ENCODE data around the gene LDLRAD1.
"Not testable (repeated sequence)": the region's sequence is repeated elsewhere in the genome, so short reads cannot be mapped to it uniquely, and the experiment has no call there.

LDLRAD1 gene

GRCh38 chr1:54016343-54017282 lies 1.4 kb downstream of the LDLRAD1 start:
- no peak for DNase-seq

GRCh38 chr1:54014009-54014629 lies 3.9 kb downstream of the LDLRAD1 start:
- no peak for DNase-seq

- no peak for DNase-seq
Observed at GRCh38 chr1:54013393-54014008, 4.5 kb downstream of the LDLRAD1 start.

- DNase-seq = no peak
Observed at GRCh38 chr1:54012863-54013262, 5.1 kb downstream of the LDLRAD1 start.

- no peak for DNase-seq
Observed at GRCh38 chr1:54012008-54012325, 6.0 kb downstream of the LDLRAD1 start.

- no peak for DNase-seq
Observed at GRCh38 chr1:54011316-54012007, 6.5 kb downstream of the LDLRAD1 start.

GRCh38 chr1:54010415-54011117 lies 7.4 kb downstream of the LDLRAD1 start:
- DNase-seq = no peak

GRCh38 chr1:54009406-54009805 lies 8.6 kb downstream of the LDLRAD1 start:
- no peak for DNase-seq

GRCh38 chr1:54008876-54009275 lies 9.1 kb downstream of the LDLRAD1 start:
- no peak for DNase-seq

GRCh38 chr1:54007613-54008012 lies 10.4 kb downstream of the LDLRAD1 start:
- no peak for DNase-seq

GRCh38 chr1:54006508-54006907 lies 11.5 kb downstream of the LDLRAD1 start:
- DNase-seq = no peak

GRCh38 chr1:54004481-54005049 lies 13.4 kb downstream of the LDLRAD1 start:
- DNase-seq = no peak

- not testable (repeated sequence) for DNase-seq
Observed at GRCh38 chr1:54003750-54004480, 14.1 kb downstream of the LDLRAD1 start.

- no peak for DNase-seq
Observed at GRCh38 chr1:54003249-54003646, 14.7 kb downstream of the LDLRAD1 start.

GRCh38 chr1:54002544-54003248 lies 15.3 kb downstream of the LDLRAD1 start:
- no peak for DNase-seq

- DNase-seq = no peak
Observed at GRCh38 chr1:54001591-54001990, 16.4 kb downstream of the LDLRAD1 start.

- no peak for DNase-seq
Observed at GRCh38 chr1:53999920-54000319, 18.1 kb downstream of the LDLRAD1 start.

- no peak for DNase-seq
Observed at GRCh38 chr1:53998223-53998622, 19.8 kb downstream of the LDLRAD1 start.

- no peak for DNase-seq
Observed at GRCh38 chr1:53995683-53996082, 22.3 kb downstream of the LDLRAD1 start.

- DNase-seq = not testable (repeated sequence)
Observed at GRCh38 chr1:53994516-53994915, 23.5 kb downstream of the LDLRAD1 start.
